BLaER1 treated with 17β-estradiol and CSF1 and Interleukin-3, amounts not matched to agents 10 nM and 100 nM (cell line): Measurements from ENCODE around the gene HNRNPLL.

Experiments
- H3K27ac ChIP-seq, 11 experiments: shearing (Covaris generic); formaldehyde crosslinking; 2 replicates each; pipeline ENCODE4 v1.8.1; 2022
- H3K27me3 ChIP-seq, 11 experiments: shearing (Covaris generic); formaldehyde crosslinking; 2 replicates each; pipeline ENCODE4 v1.8.1; 2022
- H3K36me3 ChIP-seq, 11 experiments: shearing (Covaris generic); formaldehyde crosslinking; 2 replicates each; pipeline ENCODE4 v1.8.1; 2022
- H3K4me1 ChIP-seq, 10 experiments: shearing (Covaris generic); formaldehyde crosslinking; 2 replicates each; pipeline ENCODE4 v1.8.1; 2022
- H3K4me2 ChIP-seq, 11 experiments: shearing (Covaris generic); formaldehyde crosslinking; 2 replicates each; pipeline ENCODE4 v1.8.1; 2022
- H3K4me3 ChIP-seq, 10 experiments: shearing (Covaris generic); formaldehyde crosslinking; 2 replicates each; pipeline ENCODE4 v1.8.1; 2022
- H3K9ac ChIP-seq, 11 experiments: shearing (Covaris generic); formaldehyde crosslinking; 2 replicates each; pipeline ENCODE4 v1.8.1; 2022
- H3K9me3 ChIP-seq, 11 experiments: shearing (Covaris generic); formaldehyde crosslinking; replicated peaks in 1 of 11; 2 replicates each; pipeline ENCODE4 v1.8.1; 2022
- H4K20me1 ChIP-seq, 11 experiments: shearing (Covaris generic); formaldehyde crosslinking; 2 replicates each; pipeline ENCODE4 v1.8.1; 2022
- Cebpa-rat ChIP-seq, 11 experiments: shearing (Covaris generic); IDR thresholded peaks; 2 replicates each; pipeline ENCODE4 v1.8.1; 2022

HNRNPLL gene

DNA sequence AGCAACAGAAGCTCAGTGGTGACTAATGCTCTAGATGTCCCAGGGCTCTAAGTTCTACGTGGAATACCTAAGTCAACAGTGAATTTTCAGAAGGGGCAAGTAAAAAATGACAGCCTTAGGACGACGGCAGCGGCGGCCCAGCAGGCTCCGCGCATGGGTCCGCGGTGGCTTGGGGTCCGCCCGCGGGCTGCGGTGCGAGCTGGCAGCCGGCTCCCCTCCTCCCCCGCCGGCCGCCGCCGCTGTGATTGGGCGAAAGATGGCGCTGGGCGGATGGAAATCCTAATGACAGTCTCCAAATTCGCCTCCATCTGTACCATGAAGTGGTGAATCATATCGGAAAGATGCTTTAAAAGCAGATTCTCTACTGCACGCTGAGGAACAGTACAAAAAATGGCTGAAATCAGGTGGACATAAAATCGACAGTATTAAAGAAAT, 74.7 kb downstream of the HNRNPLL start:
- Histone ChIP-seq H3K27ac (no peak overlapping the region), H3K4me3 (peak overlapping the region in 4 of 10 experiments; percentile 23 to 44 (median 36); a peak in 5 of 20 replicates)

DNA sequence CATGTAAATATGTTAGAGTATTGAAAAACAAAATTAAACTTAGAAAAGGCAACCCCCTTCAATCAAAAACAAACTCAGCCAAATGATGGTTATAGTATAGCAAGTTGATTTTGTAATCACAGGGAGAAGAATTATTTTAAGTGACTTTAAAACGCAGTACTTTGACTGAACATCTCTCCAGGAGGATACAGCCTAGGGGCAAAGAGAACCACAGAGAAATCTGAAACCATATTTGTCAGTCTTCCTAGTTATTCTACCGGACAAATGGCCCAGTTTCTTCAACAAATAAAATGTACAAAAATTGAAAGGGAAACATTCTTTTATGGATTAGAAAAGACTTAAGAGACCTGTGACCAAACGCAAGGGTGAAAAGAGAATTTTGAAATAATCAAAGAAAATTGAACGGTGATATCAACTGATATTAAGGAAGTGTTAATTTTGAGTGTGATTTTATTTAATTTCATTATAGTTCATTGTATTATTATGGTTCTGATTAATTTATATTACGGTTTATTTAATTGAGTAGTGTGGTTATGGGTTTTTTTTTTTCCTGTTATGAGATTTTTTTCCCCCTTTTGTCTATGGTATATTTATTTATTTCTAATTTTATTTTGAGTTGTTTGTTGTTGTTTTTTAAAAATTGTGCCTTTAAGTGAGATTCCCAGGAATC, 75.3 kb downstream of the HNRNPLL start:
- Histone ChIP-seq H3K4me3 (peak overlapping the region in 3 of 10 experiments; percentile 23 to 44 (median 41); a peak in 4 of 20 replicates), H3K4me2 (peak overlapping the region in 10 of 11 experiments; percentile 33 to 74 (median 58); a peak in 18 of 22 replicates), H3K9ac (no peak overlapping the region)

More for the DNA sequence above, 74.7 kb downstream of the HNRNPLL start:
- Histone ChIP-seq H3K27me3 (peaks cover 14 to 25% (median 18%) of the 10 kb centered on the region in 11 experiments), H3K9me3 (peaks cover 0 to 5% (median 0%) of the 10 kb centered on the region in 11 experiments; a peak in 2 of 22 replicates), H3K36me3 (no peaks in the 10 kb centered on the region), H4K20me1 (no peaks in the 10 kb centered on the region), H3K4me2 (peak overlapping the region; percentile 30 to 74 (median 61); a peak in 18 of 22 replicates), H3K4me1 (peaks cover 0 to 50% (median 38%) of the 10 kb centered on the region in 10 experiments; a peak in 16 of 20 replicates), H3K9ac (no peak overlapping the region)
- no peak for TF ChIP-seq Cebpa-rat (IDR thresholded peaks at IDR 0.05)

DNA sequence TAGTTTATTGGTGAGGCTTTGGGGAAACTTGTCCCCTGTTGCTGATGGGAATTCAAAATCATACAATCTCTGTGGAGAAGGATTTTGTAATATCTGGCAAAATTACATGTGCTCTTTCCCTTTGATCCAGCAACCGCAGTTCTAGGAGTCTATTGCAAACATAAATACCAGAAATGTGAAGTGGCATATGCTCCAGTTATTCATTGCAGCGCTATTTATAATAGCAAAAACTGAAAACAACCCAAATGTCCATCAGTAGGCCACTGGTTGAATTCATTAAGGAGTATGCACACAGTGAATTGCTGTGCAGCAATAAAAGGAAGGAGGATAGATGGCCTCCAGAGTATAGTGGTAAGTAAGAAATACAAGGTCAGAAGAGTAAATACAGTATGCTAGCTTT, 76.5 kb downstream of the HNRNPLL start:
- Histone ChIP-seq H4K20me1 (no peaks in the 10 kb centered on the region), H3K27me3 (peaks cover 14 to 25% (median 18%) of the 10 kb centered on the region in 11 experiments), H3K4me3 (no peak overlapping the region), H3K36me3 (no peaks in the 10 kb centered on the region), H3K4me2 (peak overlapping the region in 7 of 11 experiments; percentile 11 to 57 (median 40); a peak in 11 of 22 replicates), H3K9me3 (peaks cover 0 to 5% (median 0%) of the 10 kb centered on the region in 11 experiments; a peak in 2 of 22 replicates), H3K4me1 (peaks cover 0 to 57% (median 40%) of the 10 kb centered on the region in 10 experiments; a peak in 16 of 20 replicates), H3K9ac (no peak overlapping the region), H3K27ac (no peak overlapping the region)
- no peak for TF ChIP-seq Cebpa-rat (IDR thresholded peaks at IDR 0.05)

More for the DNA sequence above, 75.3 kb downstream of the HNRNPLL start:
- Histone ChIP-seq H4K20me1 (no peaks in the 10 kb centered on the region), H3K27ac (no peak overlapping the region), H3K36me3 (no peaks in the 10 kb centered on the region), H3K4me1 (peaks cover 0 to 55% (median 40%) of the 10 kb centered on the region in 10 experiments; a peak in 16 of 20 replicates), H3K9me3 (peaks cover 0 to 5% (median 0%) of the 10 kb centered on the region in 11 experiments; a peak in 2 of 22 replicates), H3K27me3 (peaks cover 14 to 25% (median 18%) of the 10 kb centered on the region in 11 experiments)
- TF ChIP-seq Cebpa-rat (IDR thresholded peaks at IDR 0.05), result no peak

DNA sequence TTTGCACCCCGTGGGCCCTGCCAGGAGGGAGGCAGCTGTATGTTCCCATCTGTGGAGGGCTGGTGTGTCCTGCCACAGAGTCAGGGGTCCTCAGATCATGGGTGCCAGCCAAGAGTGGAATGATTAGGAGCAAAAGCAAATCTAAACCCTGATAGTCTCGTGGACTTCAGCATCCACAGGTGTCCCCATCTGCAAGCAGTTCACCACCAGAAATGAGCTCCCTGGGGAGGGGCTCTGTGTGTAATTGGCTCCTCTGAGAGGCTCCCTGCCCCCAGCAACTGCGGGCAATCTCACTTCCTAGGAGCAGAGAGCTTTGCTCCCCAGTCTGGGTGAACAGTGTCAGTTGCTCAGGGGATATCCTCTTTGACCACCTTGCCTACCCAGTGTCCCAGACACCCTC, 78.1 kb downstream of the HNRNPLL start:
- Histone ChIP-seq H3K9ac (peak overlapping the region in 4 of 11 experiments; percentile 13 to 60 (median 22); a peak in 4 of 22 replicates), H4K20me1 (no peaks in the 10 kb centered on the region), H3K9me3 (peaks cover 0 to 5% (median 0%) of the 10 kb centered on the region in 11 experiments; a peak in 2 of 22 replicates), H3K27me3 (peaks cover 14 to 25% (median 18%) of the 10 kb centered on the region in 11 experiments), H3K4me1 (peaks cover 0 to 57% (median 40%) of the 10 kb centered on the region in 10 experiments; a peak in 16 of 20 replicates), H3K4me2 (peak overlapping the region in 10 of 11 experiments; percentile 2 to 87 (median 72); a peak in 18 of 22 replicates), H3K4me3 (no peak overlapping the region; a peak in 1 of 20 replicates), H3K27ac (peak overlapping the region in 3 of 11 experiments; percentile 42 to 69 (median 59); a peak in 5 of 22 replicates), H3K36me3 (no peaks in the 10 kb centered on the region)
- no peak for TF ChIP-seq Cebpa-rat (IDR thresholded peaks at IDR 0.05)

DNA sequence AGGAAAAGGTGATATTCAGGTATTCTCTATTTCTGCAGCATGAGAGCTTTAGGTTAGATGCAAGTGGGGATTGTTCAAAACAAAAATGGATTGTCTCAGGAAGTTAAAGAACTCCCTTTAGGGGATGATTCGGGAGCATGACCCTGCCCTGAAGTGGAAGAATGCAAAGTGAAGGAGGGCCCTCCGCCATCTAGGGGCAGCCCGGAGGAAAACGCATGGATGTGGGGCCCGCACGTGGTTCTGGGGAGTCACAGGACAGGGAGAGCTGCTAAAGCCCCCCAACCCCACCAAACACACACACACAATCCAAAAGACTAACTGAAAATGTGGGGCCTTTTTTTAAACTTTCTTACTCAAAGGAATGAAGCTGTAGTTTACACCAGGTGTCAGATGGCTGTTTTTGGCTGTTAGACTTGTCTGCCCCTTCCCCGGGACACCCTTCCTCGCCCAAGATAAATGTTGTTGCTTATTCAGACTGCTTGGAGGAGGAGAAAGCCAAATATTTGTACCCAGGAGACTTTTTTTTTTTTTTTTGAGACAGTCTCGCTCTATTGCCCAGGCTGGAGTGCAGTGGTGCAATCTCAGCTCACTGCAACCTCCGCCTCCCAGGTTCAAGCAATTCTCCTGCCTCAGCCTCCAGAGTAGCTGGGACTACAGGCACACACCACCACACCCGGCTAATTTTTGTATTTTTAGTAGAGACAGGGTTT, 78.8 kb downstream of the HNRNPLL start:
- Histone ChIP-seq H3K9me3 (peaks cover 0 to 5% (median 0%) of the 10 kb centered on the region in 11 experiments; a peak in 2 of 22 replicates), H4K20me1 (no peaks in the 10 kb centered on the region), H3K9ac (peak overlapping the region in 3 of 11 experiments; percentile 18 to 63 (median 60); a peak in 5 of 22 replicates), H3K4me1 (peaks cover 0 to 57% (median 40%) of the 10 kb centered on the region in 10 experiments; a peak in 16 of 20 replicates), H3K27ac (peak overlapping the region in 4 of 11 experiments; percentile 34 to 69 (median 58); a peak in 5 of 22 replicates), H3K4me2 (peak overlapping the region in 9 of 11 experiments; percentile 21 to 87 (median 73); a peak in 17 of 22 replicates), H3K27me3 (peaks cover 10 to 21% (median 12%) of the 10 kb centered on the region in 11 experiments), H3K4me3 (no peak overlapping the region; a peak in 1 of 20 replicates), H3K36me3 (no peaks in the 10 kb centered on the region)
- peak in 1 of 11 experiments; percentile 48; a peak in 1 of 22 replicates for TF ChIP-seq Cebpa-rat (IDR thresholded peaks at IDR 0.05)

DNA sequence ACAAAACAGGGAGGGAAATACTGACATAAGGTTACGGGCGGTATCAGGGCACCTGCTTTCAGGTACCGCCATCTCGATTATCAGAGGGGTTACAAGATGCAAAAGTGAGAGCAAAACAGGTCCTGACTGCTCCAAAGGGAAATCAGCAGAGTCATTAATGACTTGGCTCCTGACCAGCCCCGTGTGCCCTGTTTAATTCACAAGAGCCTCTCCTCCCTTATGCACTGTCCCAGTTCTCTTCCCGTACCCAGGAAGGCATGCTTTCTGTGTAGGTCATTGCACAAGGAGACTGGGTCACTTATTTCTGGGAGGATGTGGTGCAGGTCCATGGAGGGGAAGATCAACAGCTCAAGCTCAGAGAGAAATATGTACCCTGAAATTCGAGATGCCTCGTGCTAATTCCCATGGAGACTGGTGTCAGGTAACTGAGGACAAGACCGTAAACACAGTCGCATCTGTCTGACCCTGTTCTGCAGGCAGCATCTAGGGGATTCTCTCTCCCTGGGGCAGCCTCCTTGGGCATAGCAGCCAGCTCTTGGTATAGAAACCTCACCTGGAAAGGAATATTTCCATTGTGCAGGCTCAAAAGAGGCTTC, 79.9 kb downstream of the HNRNPLL start:
- peaks cover 0 to 53% (median 39%) of the 10 kb centered on the region in 10 experiments; a peak in 16 of 20 replicates for H3K4me1 ChIP-seq
- no peak for TF ChIP-seq Cebpa-rat (IDR thresholded peaks at IDR 0.05)
- H3K27ac ChIP-seq, result 0 out of 22 replicates have a peak overlapping the region, but pooled peaks of 1 of the 11 experiments have one; percentile 69
- no peaks in the 10 kb centered on the region for H4K20me1 ChIP-seq
- H3K9ac ChIP-seq, result no peak overlapping the region
- peaks cover 0 to under 1% (median 0%) of the 10 kb centered on the region in 11 experiments; a peak in 1 of 22 replicates for H3K9me3 ChIP-seq
- peak overlapping the region in 5 of 11 experiments; percentile 71 to 87 (median 82); a peak in 9 of 22 replicates for H3K4me2 ChIP-seq
- H3K4me3 ChIP-seq, result no peak overlapping the region
- no peaks in the 10 kb centered on the region for H3K36me3 ChIP-seq
- H3K27me3 ChIP-seq, result peaks cover under 1 to 10% (median 2%) of the 10 kb centered on the region in 11 experiments

DNA sequence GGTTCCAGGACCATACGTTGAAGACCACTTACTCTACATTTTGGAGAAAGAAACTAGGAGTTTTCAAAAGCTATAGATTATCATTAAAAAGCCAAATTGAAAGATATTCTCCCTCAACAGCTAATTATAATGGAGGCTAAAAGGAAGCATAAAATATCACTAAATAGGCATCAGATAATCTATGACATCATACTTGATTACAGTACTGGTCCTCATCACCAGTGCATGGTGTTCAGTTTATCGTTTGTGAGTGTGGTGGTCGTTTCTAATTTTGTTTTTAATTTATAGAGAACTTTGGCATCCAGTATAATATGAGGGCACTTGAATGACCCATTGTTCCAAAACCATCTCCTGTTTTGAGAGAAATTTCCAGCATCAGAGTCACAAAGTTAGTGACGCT, 80.9 kb downstream of the HNRNPLL start:
- no peaks in the 10 kb centered on the region for H4K20me1 ChIP-seq
- peaks cover 0 to 44% (median 34%) of the 10 kb centered on the region in 10 experiments; a peak in 16 of 20 replicates for H3K4me1 ChIP-seq

DNA sequence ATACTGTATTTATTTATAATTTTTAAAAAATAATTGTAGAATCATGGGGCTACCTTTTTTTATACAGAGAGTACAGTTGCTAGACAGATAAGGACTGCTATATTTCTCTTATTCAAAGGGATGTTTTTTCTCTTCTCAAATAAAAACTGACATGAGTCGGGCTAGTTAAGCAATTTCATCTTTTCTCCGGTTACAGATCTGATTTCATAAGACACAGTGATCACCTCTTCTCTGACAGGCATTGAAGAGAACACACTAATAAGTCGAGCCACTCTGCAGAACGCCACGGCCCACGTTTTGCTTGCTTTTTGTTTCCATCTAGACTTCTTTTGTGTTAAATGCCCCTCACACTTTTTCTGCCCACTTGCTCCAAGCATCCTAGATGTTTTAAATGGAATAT, 85.4 kb downstream of the HNRNPLL start:
- Histone ChIP-seq H3K4me2 (no peak overlapping the region), H3K4me1 (0 out of 20 replicates have a peak, but pooled peaks cover 0 to under 1% (median 0%) of the 10 kb centered on the region in 10 experiments), H3K4me3 (no peak overlapping the region), H3K27me3 (no peaks in the 10 kb centered on the region), H3K9me3 (no peaks in the 10 kb centered on the region), H4K20me1 (no peaks in the 10 kb centered on the region), H3K27ac (no peak overlapping the region), H3K9ac (no peak overlapping the region), H3K36me3 (no peaks in the 10 kb centered on the region)
- TF ChIP-seq Cebpa-rat (IDR thresholded peaks at IDR 0.05), result no peak

More for the DNA sequence above, 80.9 kb downstream of the HNRNPLL start:
- TF ChIP-seq Cebpa-rat (IDR thresholded peaks at IDR 0.05), result no peak
- H3K4me2 ChIP-seq, result no peak overlapping the region
- no peak overlapping the region for H3K27ac ChIP-seq
- H3K9me3 ChIP-seq, result no peaks in the 10 kb centered on the region
- H3K9ac ChIP-seq, result no peak overlapping the region
- no peaks in the 10 kb centered on the region for H3K36me3 ChIP-seq
- H3K4me3 ChIP-seq, result no peak overlapping the region
- H3K27me3 ChIP-seq, result 0 out of 22 replicates have a peak, but pooled peaks cover 0 to under 1% (median 0%) of the 10 kb centered on the region in 11 experiments
